Type B pancreatic cell (in vitro differentiated cells): ENCODE data around the gene RAB36. TPM values are rescaled to one million over a fixed set of nuclear protein-coding genes. Genes with fewer than 3 reads are reported as not detected.

Experiments used
- DNase-seq: peaks from one replicate; pipeline ENCODE4 v3.0.0; 2021; ENCODE audit warnings: mixed read lengths; ENCODE audit not compliant: unreplicated experiment; ENCODE audit errors: extremely low spot score
- H3K27ac Mint-ChIP-seq: 2 replicates; pipeline ENCODE4 v1.8.0; 2021; ENCODE audit warnings: mild to moderate bottlenecking, mixed read lengths
- H3K27me3 Mint-ChIP-seq: 2 replicates; pipeline ENCODE4 v1.8.0; 2021; ENCODE audit warnings: mixed read lengths
- H3K36me3 Mint-ChIP-seq: 2 replicates; pipeline ENCODE4 v1.8.0; 2021; ENCODE audit warnings: mixed read lengths
- H3K4me1 Mint-ChIP-seq: one replicate; pipeline ENCODE4 v1.8.0; 2021; ENCODE audit warnings: mixed read lengths; ENCODE audit not compliant: unreplicated experiment
- H3K4me3 Mint-ChIP-seq: 2 replicates; pipeline ENCODE4 v1.8.0; 2021; ENCODE audit warnings: mild to moderate bottlenecking, mixed read lengths
- H3K9me3 Mint-ChIP-seq: 2 replicates; pipeline ENCODE4 v1.8.0; 2021; ENCODE audit warnings: mixed read lengths
- CTCF ChIP-seq: fragments of 200-600 bp; sonication (generic); conservative IDR thresholded peaks from 2 replicates; pipeline ENCODE4 v1.5.0; 2021; ENCODE audit warnings: antibody characterized with exemption, mild to moderate bottlenecking
- total RNA-seq: library from RNA; stranded (reverse); gene quantifications from 2 replicates; pipeline ENCODE4 v1.2.1, GENCODE V29; 2021; ENCODE audit warnings: low replicate concordance

RAB36 gene
- total RNA-seq, 1 donor from 2014 or later = 18.4 TPM

DNA sequence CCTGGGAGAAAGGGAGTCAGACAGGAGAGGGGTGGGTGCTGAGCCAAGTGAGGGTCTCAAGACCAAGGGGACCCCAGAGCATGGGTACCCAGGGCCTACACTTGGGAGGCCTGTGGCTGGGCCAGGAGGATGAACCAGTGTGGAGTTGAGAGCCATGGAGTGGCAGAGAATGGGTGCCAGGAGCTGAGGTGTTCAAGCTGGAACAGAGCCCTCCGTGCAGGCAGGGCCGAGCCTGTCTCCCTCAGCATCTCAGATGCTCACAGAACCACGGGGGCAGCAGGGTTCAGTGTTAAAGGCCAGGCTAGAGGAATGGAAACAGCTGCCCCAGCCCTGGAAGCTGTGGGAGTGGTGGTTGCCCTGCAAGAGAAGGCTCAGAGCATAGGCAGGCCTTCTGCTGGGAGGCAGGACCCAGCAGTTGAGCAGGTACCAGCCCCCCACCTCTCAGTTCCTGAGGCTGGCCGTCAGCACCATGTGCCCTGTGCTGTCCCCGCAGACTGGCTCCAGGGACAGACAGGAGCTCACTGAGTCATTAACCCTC lies 35.8 kb upstream of the RAB36 start:
- DNase-seq = no peak
- peak overlapping the region; percentile 23 for H3K27ac Mint-ChIP-seq
- H3K9me3 Mint-ChIP-seq = no peaks in the 10 kb centered on the region
- H3K4me1 Mint-ChIP-seq = peaks cover 4% of the 10 kb centered on the region
- no peak overlapping the region for H3K4me3 Mint-ChIP-seq
- no peaks in the 10 kb centered on the region for H3K36me3 Mint-ChIP-seq
- no peaks in the 10 kb centered on the region for H3K27me3 Mint-ChIP-seq
- no peak for TF ChIP-seq CTCF

DNA sequence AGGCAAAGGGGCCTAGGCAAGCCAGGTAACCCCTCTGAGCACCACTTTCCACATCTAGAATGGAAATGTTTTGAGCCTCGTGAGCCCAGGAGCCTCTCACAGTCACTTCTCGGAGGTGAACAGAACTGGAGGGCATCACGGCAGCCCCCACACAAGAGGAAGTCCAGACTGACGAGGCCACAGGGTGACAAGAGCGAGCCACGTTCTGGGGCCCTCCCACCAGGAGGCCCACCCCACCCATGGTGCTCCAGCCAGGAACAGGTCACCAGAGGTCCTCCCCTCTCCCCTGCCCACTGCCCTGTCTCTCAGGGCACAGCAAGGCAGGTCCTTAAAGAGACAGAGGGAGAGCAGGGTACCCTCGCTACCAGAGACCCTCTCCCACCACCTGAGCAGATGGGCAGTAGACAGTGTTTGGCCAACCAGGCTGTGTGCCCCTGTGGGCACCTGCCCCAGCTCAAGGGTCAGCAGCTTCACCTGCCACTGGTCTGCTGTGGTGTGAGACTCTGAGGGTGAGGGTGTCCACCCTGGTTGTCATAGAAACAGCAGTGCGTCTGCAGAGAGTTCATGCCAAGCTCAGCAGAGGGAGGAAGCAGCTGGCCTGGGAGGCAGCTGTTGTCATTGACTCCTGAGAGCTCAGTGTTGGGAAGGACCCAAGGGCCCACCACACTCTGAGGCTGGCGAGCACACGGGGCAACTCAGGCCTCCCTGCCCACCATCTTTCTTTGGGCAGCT lies 34.9 kb upstream of the RAB36 start:
- TF ChIP-seq CTCF = no peak
- H3K4me1 Mint-ChIP-seq = peaks cover 4% of the 10 kb centered on the region
- no peaks in the 10 kb centered on the region for H3K9me3 Mint-ChIP-seq
- DNase-seq = no peak
- H3K4me3 Mint-ChIP-seq = no peak overlapping the region
- H3K27ac Mint-ChIP-seq = no peak overlapping the region
- no peaks in the 10 kb centered on the region for H3K27me3 Mint-ChIP-seq
- no peaks in the 10 kb centered on the region for H3K36me3 Mint-ChIP-seq

- peaks cover 4% of the 10 kb centered on the region for H3K4me1 Mint-ChIP-seq
- no peak for TF ChIP-seq CTCF
- no peak overlapping the region for H3K4me3 Mint-ChIP-seq
- DNase-seq = no peak
- no peak overlapping the region for H3K27ac Mint-ChIP-seq
- no peaks in the 10 kb centered on the region for H3K9me3 Mint-ChIP-seq
- no peaks in the 10 kb centered on the region for H3K27me3 Mint-ChIP-seq
- H3K36me3 Mint-ChIP-seq = no peaks in the 10 kb centered on the region
Measured at GRCh38 chr22:23110922-23111527, 34.3 kb upstream of the RAB36 start.

DNA sequence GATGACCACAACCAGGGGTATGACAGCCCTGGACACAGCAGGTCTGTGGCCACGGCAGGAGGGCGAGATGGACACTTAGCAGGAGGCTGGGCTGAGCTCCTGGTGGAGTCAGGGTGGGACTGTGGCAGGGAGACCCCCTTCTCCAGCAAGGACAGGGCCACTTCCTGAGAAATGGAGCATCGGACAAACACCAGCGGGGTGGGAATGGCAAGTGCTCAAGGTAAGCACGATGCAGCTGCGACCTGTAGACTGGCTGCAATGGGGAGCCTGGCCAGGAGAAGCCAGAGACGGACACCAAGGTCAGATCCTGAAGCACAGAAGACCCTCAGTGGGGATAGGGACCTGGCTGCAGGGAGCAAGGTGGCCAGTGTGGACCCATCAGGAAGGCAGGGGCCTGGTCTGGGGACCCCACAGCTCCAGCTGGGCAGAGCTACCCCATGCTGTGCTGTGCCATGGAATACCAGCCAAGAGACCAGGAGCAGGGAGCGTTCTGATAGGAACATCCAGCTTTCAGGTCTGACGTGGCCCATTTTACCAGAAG lies 32.7 kb upstream of the RAB36 start:
- Mint-ChIP-seq H3K4me3 (no peak overlapping the region), H3K36me3 (no peaks in the 10 kb centered on the region), H3K27me3 (no peaks in the 10 kb centered on the region), H3K4me1 (peaks cover 4% of the 10 kb centered on the region), H3K9me3 (no peaks in the 10 kb centered on the region), H3K27ac (no peak overlapping the region)
- no peak for TF ChIP-seq CTCF
- DNase-seq = no peak

GRCh38 chr22:23113067-23113846 lies 32.0 kb upstream of the RAB36 start:
- Mint-ChIP-seq H3K27ac (no peak overlapping the region), H3K4me1 (peaks cover 4% of the 10 kb centered on the region), H3K9me3 (no peaks in the 10 kb centered on the region), H3K4me3 (no peak overlapping the region), H3K36me3 (no peaks in the 10 kb centered on the region), H3K27me3 (no peaks in the 10 kb centered on the region)
- no peak for DNase-seq
- no peak for TF ChIP-seq CTCF
